Right ventricle myocardium inferior (tissue), 1 donor: Measurements from ENCODE around the gene PCYT1A. TPM values are rescaled to one million over a fixed set of nuclear protein-coding genes. Genes with fewer than 3 reads are reported as not detected.
"Not testable (repeated sequence)": the region's sequence is repeated elsewhere in the genome, so short reads cannot be mapped to it uniquely, and the experiment has no call there.

ENCODE experiments used
- ATAC-seq: fragments of 200-7000 bp; cut with Tn5 transposase; one replicate; pipeline ENCODE4 v1.9.1; 2020; ENCODE audit warnings: mild to moderate bottlenecking, moderate library complexity
- DNase-seq: peaks from one replicate; pipeline ENCODE4 v3.0.0; 2021; ENCODE audit errors: missing footprints
- intact Hi-C: fragments of 100-400 bp; cut with DNase I; formaldehyde crosslinking; loops from one replicate; pipeline ENCODE4 v1.11.0; 2022
- total RNA-seq: library from RNA; stranded (reverse); fragmentation: NEBNext Ultra II Directional; extraction: Animal tissue kit (Norgen Biotek cat#: 25700); gene quantifications from one replicate; pipeline ENCODE4 v1.2.1, GENCODE V29; 2021
- donor health status: DM: no; HTN: yes; CAD: no; lungs with severe emphysema.

The PCYT1A gene
- total RNA-seq, 1 donor from 2014 or later: 103 TPM

GRCh38 chr3:196219970-196220311 lies 67.6 kb downstream of the PCYT1A start:
- intact Hi-C loops: no loop called here
- no peak for DNase-seq
- no peak for ATAC-seq

- peak; percentile 85 for DNase-seq
- intact Hi-C loops: no loop called here
- peak; percentile 57 for ATAC-seq
Observed at GRCh38 chr3:196219194-196219969, 68.1 kb downstream of the PCYT1A start.

- DNase-seq (no peak), ATAC-seq (no peak)
- intact Hi-C loops: no loop called here
Observed at GRCh38 chr3:196218155-196218712, 69.3 kb downstream of the PCYT1A start.

- DNase-seq: no peak
Observed at GRCh38 chr3:196217307-196218154, 70.0 kb downstream of the PCYT1A start.

GRCh38 chr3:196216681-196217211 lies 70.8 kb downstream of the PCYT1A start:
- DNase-seq (no peak), ATAC-seq (no peak)
- intact Hi-C loops: no loop called here

More at GRCh38 chr3:196217307-196218154, 70.0 kb downstream of the PCYT1A start:
- intact Hi-C loops: no loop called here
- no peak for ATAC-seq

GRCh38 chr3:196216089-196216564 lies 71.4 kb downstream of the PCYT1A start, which contains the start of gene SLC51A:
TSS of gene SLC51A (plus strand) at chr3:196216534. CDS start at chr3:196216713, 179 bp downstream.
- DNase-seq (no peak), ATAC-seq (no peak)
- intact Hi-C loops: no loop called here

GRCh38 chr3:196215493-196216020 lies 72.0 kb downstream of the PCYT1A start:
- ATAC-seq (no peak), DNase-seq (no peak)
- intact Hi-C loops: no loop called here

- no peak for ATAC-seq
- no peak for DNase-seq
- intact Hi-C loops: no loop called here
Observed at GRCh38 chr3:196214783-196215441, 72.6 kb downstream of the PCYT1A start.

- intact Hi-C loops: no loop called here
- ATAC-seq (no peak), DNase-seq (no peak)
Observed at GRCh38 chr3:196210673-196211556, 76.6 kb downstream of the PCYT1A start, which contains the start of gene ZDHHC19. TSS of gene ZDHHC19 (minus strand) at chr3:196211400. CDS start at chr3:196211315, 85 bp downstream.

GRCh38 chr3:196209944-196210672 lies 77.4 kb downstream of the PCYT1A start:
- intact Hi-C loops, DNase-seq, ATAC-seq: not testable (repeated sequence)

GRCh38 chr3:196208942-196209695 lies 78.4 kb downstream of the PCYT1A start:
- intact Hi-C loops: no loop called here
- DNase-seq (no peak), ATAC-seq (peak; percentile 30)

GRCh38 chr3:196207833-196208607 lies 79.5 kb downstream of the PCYT1A start:
- ATAC-seq: peak; percentile 14
- intact Hi-C loops: no loop called here
- DNase-seq: peak; percentile 88

GRCh38 chr3:196207159-196207832 lies 80.2 kb downstream of the PCYT1A start:
- ATAC-seq (no peak), DNase-seq (no peak)
- intact Hi-C loops: no loop called here

- ATAC-seq, DNase-seq, intact Hi-C loops: not testable (repeated sequence)
Observed at GRCh38 chr3:196205442-196206205, 81.9 kb downstream of the PCYT1A start.
